Measurements from ENCODE around the gene HTT. TPM values are rescaled to one million over a fixed set of nuclear protein-coding genes. Genes with fewer than 3 reads are reported as not detected.
A peak's percentile ranks its signal among the peaks of the same experiment; 100 is the strongest.

Gene HTT
- total and polyA plus RNA-seq, 10 donors = 10.0 to 124 (median 84.4) TPM

DNA sequence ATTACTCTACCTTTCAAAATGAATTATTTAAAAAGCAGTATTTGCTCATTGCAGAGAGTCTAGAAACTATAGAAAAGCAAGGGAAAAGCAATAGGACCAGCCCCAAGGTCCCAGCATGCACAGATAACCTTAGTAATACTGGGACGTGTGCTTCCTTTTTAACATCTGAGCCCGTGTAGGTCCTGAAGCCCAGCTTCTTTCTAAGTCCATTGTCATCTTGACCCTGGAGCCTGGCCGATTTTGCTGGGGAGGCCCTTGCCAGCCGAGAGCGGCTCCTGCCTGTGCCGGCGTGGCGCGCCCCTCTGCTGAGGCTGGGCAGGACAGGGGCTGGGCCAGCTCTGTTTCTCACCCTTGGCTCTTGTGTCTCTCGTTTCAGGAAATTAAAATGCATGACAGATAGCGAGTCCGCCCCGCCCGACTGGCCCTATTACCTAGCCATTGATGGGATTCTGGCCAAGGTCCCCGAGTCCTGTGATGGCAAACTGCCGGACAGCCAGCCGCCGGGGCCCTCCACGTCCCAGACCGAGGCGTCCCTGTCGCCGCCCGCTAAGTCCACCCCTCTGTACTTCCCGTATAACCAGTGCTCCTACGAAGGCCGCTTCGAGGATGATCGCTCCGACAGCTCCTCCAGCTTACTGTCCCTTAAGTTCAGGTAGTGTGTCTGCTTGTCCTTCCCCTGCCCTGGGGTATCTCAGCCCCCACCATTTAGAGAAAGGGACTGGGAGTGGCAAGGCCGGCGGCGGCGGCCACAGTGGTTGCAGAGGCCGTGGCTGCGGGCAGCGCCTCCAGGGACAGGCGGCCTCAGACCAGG lies 178.6 kb downstream of the HTT start:
- TF ChIP-seq POLR2A (IDR thresholded peaks at IDR 0.05) (no peak), POLR2AphosphoS5 (IDR thresholded peaks at IDR 0.05) (peak in 1 of 3 donors; percentile 14)
- TF ChIP-seq, protein P1, sequence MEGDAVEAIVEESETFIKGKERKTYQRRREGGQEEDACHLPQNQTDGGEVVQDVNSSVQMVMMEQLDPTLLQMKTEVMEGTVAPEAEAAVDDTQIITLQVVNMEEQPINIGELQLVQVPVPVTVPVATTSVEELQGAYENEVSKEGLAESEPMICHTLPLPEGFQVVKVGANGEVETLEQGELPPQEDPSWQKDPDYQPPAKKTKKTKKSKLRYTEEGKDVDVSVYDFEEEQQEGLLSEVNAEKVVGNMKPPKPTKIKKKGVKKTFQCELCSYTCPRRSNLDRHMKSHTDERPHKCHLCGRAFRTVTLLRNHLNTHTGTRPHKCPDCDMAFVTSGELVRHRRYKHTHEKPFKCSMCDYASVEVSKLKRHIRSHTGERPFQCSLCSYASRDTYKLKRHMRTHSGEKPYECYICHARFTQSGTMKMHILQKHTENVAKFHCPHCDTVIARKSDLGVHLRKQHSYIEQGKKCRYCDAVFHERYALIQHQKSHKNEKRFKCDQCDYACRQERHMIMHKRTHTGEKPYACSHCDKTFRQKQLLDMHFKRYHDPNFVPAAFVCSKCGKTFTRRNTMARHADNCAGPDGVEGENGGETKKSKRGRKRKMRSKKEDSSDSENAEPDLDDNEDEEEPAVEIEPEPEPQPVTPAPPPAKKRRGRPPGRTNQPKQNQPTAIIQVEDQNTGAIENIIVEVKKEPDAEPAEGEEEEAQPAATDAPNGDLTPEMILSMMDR (IDR thresholded peaks at IDR 0.05 in 8 of 11, conservative IDR thresholded peaks at IDR 0.05 in 3 of 11) = no peak
- DNase-seq = peak; percentile 78
- WGBS, 5 donors = 77 to 81% (median 79%) methylated on average over 38 of the region's 38 CpGs

DNA sequence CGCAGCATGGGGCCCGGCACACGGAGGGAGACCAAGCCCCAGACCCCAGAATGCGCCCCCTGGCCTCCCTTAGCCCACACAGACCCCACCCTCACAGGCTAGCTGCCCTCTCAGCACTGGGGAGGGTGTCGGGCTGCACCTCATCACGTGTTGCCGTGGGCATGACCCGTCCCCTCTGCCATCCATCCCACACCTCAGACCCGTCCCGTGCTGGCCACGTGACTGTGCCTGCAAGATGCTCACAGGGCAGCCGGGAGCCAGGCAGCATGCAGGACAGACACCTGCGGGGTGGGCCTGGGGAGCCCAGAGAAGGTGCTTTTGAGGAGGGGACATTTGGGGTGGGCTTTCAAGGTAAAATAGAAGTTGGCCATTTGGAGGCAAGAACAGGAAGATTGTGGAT lies 179.3 kb downstream of the HTT start:
- Histone ChIP-seq H3K9me3 (no peaks in the 10 kb centered on the region), H3K4me1 (peaks cover 0 to 12% (median 0%) of the 10 kb centered on the region in 6 donors), H3K4me3 (no peak overlapping the region), H3K27me3 (replicated peaks in 1 of 7) (no peaks in the 10 kb centered on the region), H3K27ac (no peak overlapping the region), H3K36me3 (peaks cover 0 to 34% (median 4%) of the 10 kb centered on the region in 6 donors)
- TF ChIP-seq POLR2AphosphoS5 (IDR thresholded peaks at IDR 0.05) = no peak
- TF ChIP-seq POLR2A (IDR thresholded peaks at IDR 0.05) = no peak
- TF ChIP-seq, protein P1 (IDR thresholded peaks at IDR 0.05 in 8 of 11, conservative IDR thresholded peaks at IDR 0.05 in 3 of 11) = no peak
- WGBS, 5 donors = 84 to 98% (median 88%) methylated on average over 8 to 13 of the region's 13 CpGs
- intact Hi-C loops (cut with DNase I; ENCODE audit: low total_unique reads) = no loop called here
- DNase-seq = peak; percentile 71

More for the DNA sequence above, 178.6 kb downstream of the HTT start:
- intact Hi-C loops (cut with DNase I; ENCODE audit: low total_unique reads) = no loop called here
- H3K4me1 ChIP-seq = peaks cover 0 to 12% (median 0%) of the 10 kb centered on the region in 6 donors
- H3K36me3 ChIP-seq = peaks cover 0 to 34% (median 4%) of the 10 kb centered on the region in 6 donors
- no peaks in the 10 kb centered on the region for H3K9me3 ChIP-seq
- H3K4me3 ChIP-seq = no peak overlapping the region
- no peaks in the 10 kb centered on the region for H3K27me3 ChIP-seq (replicated peaks in 1 of 7)
- H3K27ac ChIP-seq = no peak overlapping the region

DNA sequence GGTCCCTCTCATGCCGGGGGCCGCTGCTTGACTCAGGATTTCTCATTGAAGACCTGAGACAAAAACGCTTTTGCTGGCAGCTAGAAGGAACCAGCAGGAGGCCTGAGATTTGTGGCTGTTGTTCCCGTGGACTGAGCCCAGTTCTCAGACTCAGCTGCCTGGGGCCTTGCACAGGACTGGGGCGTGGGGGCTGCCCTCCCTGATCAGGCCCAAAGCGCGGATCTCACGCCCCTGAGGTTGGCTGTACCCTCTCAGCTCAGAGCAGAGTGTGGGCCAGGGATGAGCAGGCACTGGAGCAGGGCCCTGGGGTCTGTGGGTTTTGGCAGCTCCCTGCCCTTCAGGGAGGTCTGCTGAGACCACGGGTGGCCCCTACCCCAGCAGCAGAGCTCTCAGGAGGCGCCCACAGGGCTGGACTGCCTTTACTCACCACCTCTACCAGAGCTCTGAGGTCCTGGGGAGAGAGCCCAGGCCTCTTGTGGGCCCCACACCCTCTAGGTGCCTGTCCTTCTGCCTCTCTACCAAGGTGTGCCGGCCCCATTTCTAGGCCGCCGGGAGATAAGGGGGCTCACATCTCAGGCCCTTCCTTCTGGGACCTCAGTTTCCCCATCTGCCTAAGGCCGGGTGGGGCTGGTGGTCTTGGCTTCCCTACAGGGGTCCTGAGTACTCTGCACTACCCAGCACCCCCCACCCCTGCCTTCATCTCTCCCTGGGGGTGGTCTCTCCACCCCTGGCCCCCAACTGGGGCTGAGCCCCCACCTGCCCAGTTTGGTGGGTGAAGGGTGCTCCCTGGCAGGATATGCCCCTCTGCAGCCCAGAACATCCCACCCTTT lies 180.0 kb downstream of the HTT start:
- DNase-seq = peak; percentile 57
- WGBS, 5 donors = 90 to 94% (median 93%) methylated on average over 11 to 14 of the region's 14 CpGs
- Histone ChIP-seq H3K27ac (no peak overlapping the region), H3K4me1 (peaks cover 0 to 12% (median 0%) of the 10 kb centered on the region in 6 donors), H3K9me3 (no peaks in the 10 kb centered on the region), H3K36me3 (peaks cover 0 to 34% (median 4%) of the 10 kb centered on the region in 6 donors), H3K27me3 (replicated peaks in 1 of 7) (no peaks in the 10 kb centered on the region), H3K4me3 (no peak overlapping the region)
- TF ChIP-seq, protein P1 (IDR thresholded peaks at IDR 0.05 in 8 of 11, conservative IDR thresholded peaks at IDR 0.05 in 3 of 11) = no peak
- no peak for TF ChIP-seq POLR2AphosphoS5 (IDR thresholded peaks at IDR 0.05)
- no peak for TF ChIP-seq POLR2A (IDR thresholded peaks at IDR 0.05)
- intact Hi-C loops (cut with DNase I; ENCODE audit: low total_unique reads) = no loop called here

Measured in spleen (tissue), 11 donors.